ENCODE results near the gene ULK1. TPM values are rescaled to one million over a fixed set of nuclear protein-coding genes. Genes with fewer than 3 reads are reported as not detected.

The ULK1 gene
- total RNA-seq, 1 donor from 2014 or later = 56.1 TPM

DNA sequence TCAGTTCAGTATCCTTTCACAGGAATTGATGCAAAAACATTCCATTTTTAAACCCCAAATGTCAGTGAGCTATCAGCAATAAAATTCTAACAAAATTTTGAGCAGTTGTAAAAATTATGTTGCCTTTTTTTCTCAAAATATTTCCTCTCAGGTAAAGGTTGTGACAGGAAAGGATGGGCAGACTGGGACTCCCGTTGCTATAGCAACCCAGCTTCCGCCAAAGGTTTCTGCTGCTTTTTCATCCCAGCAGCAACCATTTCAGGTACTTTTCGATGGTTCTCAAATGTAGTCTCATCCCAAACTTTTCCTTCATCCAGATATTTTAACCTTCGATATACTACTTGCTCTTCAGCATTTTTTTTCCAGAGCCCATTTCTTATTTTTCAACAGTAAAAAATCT is 69.0 kb downstream of the ULK1 start:
- Mint-ChIP-seq H3K36me3 (ENCODE audit: low read depth) (peaks cover 7% of the 10 kb centered on the region), H3K27me3 (ENCODE audit: low read depth) (no peaks in the 10 kb centered on the region), H3K27ac (ENCODE audit: unreplicated experiment) (no peak overlapping the region), H3K4me3 (ENCODE audit: unreplicated experiment) (no peak overlapping the region), H3K4me1 (ENCODE audit: low read depth) (peaks cover 28% of the 10 kb centered on the region), H3K9me3 (ENCODE audit: low read depth) (no peaks in the 10 kb centered on the region)
- no peak for DNase-seq (ENCODE audit: low spot score)
- TF ChIP-seq, protein P1, sequence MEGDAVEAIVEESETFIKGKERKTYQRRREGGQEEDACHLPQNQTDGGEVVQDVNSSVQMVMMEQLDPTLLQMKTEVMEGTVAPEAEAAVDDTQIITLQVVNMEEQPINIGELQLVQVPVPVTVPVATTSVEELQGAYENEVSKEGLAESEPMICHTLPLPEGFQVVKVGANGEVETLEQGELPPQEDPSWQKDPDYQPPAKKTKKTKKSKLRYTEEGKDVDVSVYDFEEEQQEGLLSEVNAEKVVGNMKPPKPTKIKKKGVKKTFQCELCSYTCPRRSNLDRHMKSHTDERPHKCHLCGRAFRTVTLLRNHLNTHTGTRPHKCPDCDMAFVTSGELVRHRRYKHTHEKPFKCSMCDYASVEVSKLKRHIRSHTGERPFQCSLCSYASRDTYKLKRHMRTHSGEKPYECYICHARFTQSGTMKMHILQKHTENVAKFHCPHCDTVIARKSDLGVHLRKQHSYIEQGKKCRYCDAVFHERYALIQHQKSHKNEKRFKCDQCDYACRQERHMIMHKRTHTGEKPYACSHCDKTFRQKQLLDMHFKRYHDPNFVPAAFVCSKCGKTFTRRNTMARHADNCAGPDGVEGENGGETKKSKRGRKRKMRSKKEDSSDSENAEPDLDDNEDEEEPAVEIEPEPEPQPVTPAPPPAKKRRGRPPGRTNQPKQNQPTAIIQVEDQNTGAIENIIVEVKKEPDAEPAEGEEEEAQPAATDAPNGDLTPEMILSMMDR (IDR thresholded peaks at IDR 0.05) = no peak

DNA sequence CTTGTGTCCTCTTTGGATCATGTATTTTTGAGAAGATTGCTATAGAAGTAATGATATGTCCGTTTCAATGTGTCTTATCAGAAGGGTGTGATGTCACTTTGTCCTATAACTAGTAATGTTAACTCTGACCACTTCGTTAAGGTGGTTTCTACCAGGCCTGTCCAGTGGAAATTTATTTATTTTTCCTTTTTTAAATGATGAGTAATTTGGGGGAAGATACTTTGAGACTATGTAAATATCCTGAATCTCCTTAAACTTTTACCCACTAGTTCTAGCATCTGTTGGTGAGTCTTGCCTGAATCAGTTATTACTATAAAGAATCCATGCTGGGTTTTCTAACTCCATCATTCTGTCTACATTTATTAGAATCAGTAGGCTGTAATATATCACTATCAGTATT is 70.7 kb downstream of the ULK1 start:
- Mint-ChIP-seq H3K27ac (ENCODE audit: unreplicated experiment) (no peak overlapping the region), H3K4me3 (ENCODE audit: unreplicated experiment) (no peak overlapping the region), H3K9me3 (ENCODE audit: low read depth) (no peaks in the 10 kb centered on the region), H3K4me1 (ENCODE audit: low read depth) (peaks cover 17% of the 10 kb centered on the region), H3K27me3 (ENCODE audit: low read depth) (no peaks in the 10 kb centered on the region), H3K36me3 (ENCODE audit: low read depth) (peaks cover 7% of the 10 kb centered on the region)
- TF ChIP-seq, protein P1 (IDR thresholded peaks at IDR 0.05) = no peak
- no peak for DNase-seq (ENCODE audit: low spot score)

DNA sequence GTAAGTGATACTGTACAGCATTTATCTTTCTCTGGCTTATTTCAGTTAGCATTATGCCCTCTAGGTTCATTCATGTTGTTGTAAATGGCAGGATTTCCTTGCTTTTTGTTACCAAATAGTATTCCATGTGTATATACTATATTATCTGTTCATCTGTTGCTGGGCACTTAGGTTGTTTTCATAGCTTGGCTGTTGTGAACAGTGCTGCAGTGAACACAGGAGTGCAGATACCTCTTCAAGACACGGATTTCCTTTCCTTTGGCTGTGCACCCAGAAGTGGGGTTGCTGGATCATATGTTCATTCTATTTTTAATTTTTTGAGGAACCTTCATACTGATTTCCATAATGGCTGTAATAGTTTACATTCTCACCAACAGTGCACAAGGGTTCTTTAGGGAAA is 76.8 kb downstream of the ULK1 start:
- H3K27ac Mint-ChIP-seq (ENCODE audit: unreplicated experiment) = no peak overlapping the region
- H3K4me1 Mint-ChIP-seq (ENCODE audit: low read depth) = peaks cover 7% of the 10 kb centered on the region
- DNase-seq (ENCODE audit: low spot score) = no peak
- H3K27me3 Mint-ChIP-seq (ENCODE audit: low read depth) = no peaks in the 10 kb centered on the region
- peaks cover 3% of the 10 kb centered on the region for H3K36me3 Mint-ChIP-seq (ENCODE audit: low read depth)
- H3K9me3 Mint-ChIP-seq (ENCODE audit: low read depth) = no peaks in the 10 kb centered on the region
- TF ChIP-seq, protein P1 (IDR thresholded peaks at IDR 0.05) = no peak
- H3K4me3 Mint-ChIP-seq (ENCODE audit: unreplicated experiment) = no peak overlapping the region

Other genes starting within 250 kb of the ULK1 start
- gene SFSWAP, start 183.5 kb upstream of the ULK1 start, total RNA-seq = 32.5 to 38.8 TPM (median 33.0 TPM) in 3 replicates
- gene MMP17, start 66.2 kb upstream of the ULK1 start, total RNA-seq = 1.3 to 2.4 TPM (median 1.3 TPM) in 3 replicates
- gene PUS1, start 34.7 kb downstream of the ULK1 start, total RNA-seq = 18.7 to 21.0 TPM (median 19.8 TPM) in 3 replicates
- 35.9 to 48.0 TPM (median 36.8 TPM) in 3 replicates for gene EP400, start 55.3 kb downstream of the ULK1 start, total RNA-seq
- 7.9 to 10.1 TPM (median 9.6 TPM) in 3 replicates for gene DDX51, start 249.7 kb downstream of the ULK1 start, total RNA-seq
- 14.4 to 16.0 TPM (median 14.7 TPM) in 3 replicates for gene NOC4L, start 249.8 kb downstream of the ULK1 start, total RNA-seq